HG03280 (cell line): Measurements from ENCODE around the gene LGALS14.
"Not testable (repeated sequence)": the region's sequence is repeated elsewhere in the genome, so short reads cannot be mapped to it uniquely, and the experiment has no call there.

Experiments used
- ATAC-seq: cut with Tn5 transposase; IDR thresholded peaks from one replicate; pipeline ENCODE4 v1.9.1; 2021; ENCODE audit warnings: mild to moderate bottlenecking, moderate library complexity; ENCODE audit not compliant: unreplicated experiment

LGALS14 gene

GRCh38 chr19:39692822-39693221 is 11.5 kb upstream of the LGALS14 start:
- ATAC-seq: no peak

- ATAC-seq: no peak
These were observed 8.5 kb upstream of the LGALS14 start for GRCh38 chr19:39695759-39696158.

GRCh38 chr19:39696387-39696786 is 7.9 kb upstream of the LGALS14 start:
- ATAC-seq: no peak

- ATAC-seq: no peak
These were observed 5.7 kb upstream of the LGALS14 start for GRCh38 chr19:39698535-39698934.

- peak; percentile 52 for ATAC-seq
These were observed 3.0 kb upstream of the LGALS14 start for GRCh38 chr19:39701291-39701690.

GRCh38 chr19:39705578-39706188 is 1.4 kb downstream of the LGALS14 start:
- no peak for ATAC-seq

GRCh38 chr19:39708594-39708993 is 4.3 kb downstream of the LGALS14 start:
- no peak for ATAC-seq

GRCh38 chr19:39709026-39709872 is 5.0 kb downstream of the LGALS14 start:
- ATAC-seq: no peak

GRCh38 chr19:39710333-39710890 is 6.1 kb downstream of the LGALS14 start:
- no peak for ATAC-seq

GRCh38 chr19:39720144-39720543 is 15.9 kb downstream of the LGALS14 start:
- not testable (repeated sequence) for ATAC-seq

- ATAC-seq: no peak
These were observed 21.7 kb downstream of the LGALS14 start for GRCh38 chr19:39725995-39726394.

GRCh38 chr19:39727070-39727800 is 23.0 kb downstream of the LGALS14 start:
- no peak for ATAC-seq

GRCh38 chr19:39728040-39728439 is 23.8 kb downstream of the LGALS14 start:
- ATAC-seq: no peak

GRCh38 chr19:39729594-39729993 is 25.3 kb downstream of the LGALS14 start:
- no peak for ATAC-seq

- ATAC-seq: no peak
These were observed 27.4 kb downstream of the LGALS14 start for GRCh38 chr19:39731685-39732084.

GRCh38 chr19:39733841-39734240 is 29.6 kb downstream of the LGALS14 start:
- ATAC-seq: no peak

- no peak for ATAC-seq
These were observed 31.4 kb downstream of the LGALS14 start for GRCh38 chr19:39735688-39736087.

- no peak for ATAC-seq
These were observed 31.8 kb downstream of the LGALS14 start for GRCh38 chr19:39736088-39736487.

- no peak for ATAC-seq
These were observed 33.1 kb downstream of the LGALS14 start for GRCh38 chr19:39737351-39737750.

- no peak for ATAC-seq
These were observed 33.6 kb downstream of the LGALS14 start, which contains the start of gene CLC for GRCh38 chr19:39737891-39738290. Gene CLC, minus strand, starts transcription at chr19:39738029. Its CDS starts 77 bp downstream, at chr19:39737952.

- no peak for ATAC-seq
These were observed 34.5 kb downstream of the LGALS14 start for GRCh38 chr19:39738814-39739213.
